Measurements from ENCODE around the gene MYCBPAP.

MYCBPAP gene

GRCh38 chr17:50487213-50488096 lies 20.8 kb upstream of the MYCBPAP start:
- Mint-ChIP-seq H3K27me3 (no peaks in the 10 kb centered on the region), H3K27ac (no peak overlapping the region), H3K36me3 (peaks cover 10% of the 10 kb centered on the region), H3K4me1 (peaks cover 1% of the 10 kb centered on the region), H3K4me3 (no peak overlapping the region), H3K9me3 (no peaks in the 10 kb centered on the region)
- CTCF ChIA-PET = interaction anchor here (0.5 to 1.2 kb wide), 5 partner anchors 8 to 439 kb away, joined by 3 read pairs; no protein-coding TSS in a partner anchor
- DNase-seq = no peak

GRCh38 chr17:50488880-50489279 lies 19.4 kb upstream of the MYCBPAP start:
- H3K4me1 Mint-ChIP-seq = no peaks in the 10 kb centered on the region
- H3K9me3 Mint-ChIP-seq = no peaks in the 10 kb centered on the region
- peaks cover 3% of the 10 kb centered on the region for H3K36me3 Mint-ChIP-seq
- no peak overlapping the region for H3K4me3 Mint-ChIP-seq
- CTCF ChIA-PET = interaction anchor here (1.9 kb wide), 1 partner anchor 12 kb away, joined by 6 read pairs; no protein-coding TSS in a partner anchor
- peak overlapping the region; percentile 5 for H3K27ac Mint-ChIP-seq
- DNase-seq = no peak
- peaks cover 2% of the 10 kb centered on the region for H3K27me3 Mint-ChIP-seq

DNA sequence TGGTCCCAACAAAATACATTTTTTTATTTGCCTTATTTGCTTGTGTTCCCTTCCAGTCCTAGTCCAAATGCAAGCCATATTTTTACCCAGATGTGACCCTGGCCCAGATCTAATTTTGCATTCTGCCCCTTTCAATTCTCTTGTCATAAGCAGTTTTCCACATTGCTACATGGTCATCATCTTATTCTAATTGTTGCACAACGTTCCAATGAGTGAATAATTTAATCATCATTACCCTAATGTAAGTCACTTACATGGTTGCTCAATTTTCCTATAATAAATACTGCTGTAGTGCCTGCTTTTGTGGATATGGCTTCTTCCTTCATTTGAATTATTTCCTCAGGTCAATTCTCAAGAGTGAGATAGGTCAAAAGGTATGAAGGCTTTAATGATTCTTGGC lies 16.7 kb upstream of the MYCBPAP start:
- Mint-ChIP-seq H3K36me3 (no peaks in the 10 kb centered on the region), H3K4me1 (no peaks in the 10 kb centered on the region), H3K4me3 (no peak overlapping the region), H3K27ac (no peak overlapping the region), H3K27me3 (peaks cover 13% of the 10 kb centered on the region), H3K9me3 (no peaks in the 10 kb centered on the region)
- DNase-seq = no peak
- CTCF ChIA-PET = no interaction called here

- H3K27ac Mint-ChIP-seq = peak overlapping the region; percentile 59
- H3K4me1 Mint-ChIP-seq = no peaks in the 10 kb centered on the region
- H3K9me3 Mint-ChIP-seq = no peaks in the 10 kb centered on the region
- CTCF ChIA-PET = interaction anchor here (1.1 to 1.4 kb wide), 2 partner anchors 13 to 50 kb away, joined by 3 to 4 read pairs; no protein-coding TSS in a partner anchor
- H3K27me3 Mint-ChIP-seq = peaks cover 14% of the 10 kb centered on the region
- no peak overlapping the region for H3K4me3 Mint-ChIP-seq
- no peaks in the 10 kb centered on the region for H3K36me3 Mint-ChIP-seq
- no peak for DNase-seq
Measured at GRCh38 chr17:50492214-50492613, 16.0 kb upstream of the MYCBPAP start.

GRCh38 chr17:50493744-50494143 lies 14.5 kb upstream of the MYCBPAP start:
- peaks cover 27% of the 10 kb centered on the region for H3K27me3 Mint-ChIP-seq
- H3K4me3 Mint-ChIP-seq = no peak overlapping the region
- CTCF ChIA-PET = interaction anchor here (1.5 kb wide), 1 partner anchor 9 kb away, joined by 8 read pairs; no protein-coding TSS in a partner anchor
- no peaks in the 10 kb centered on the region for H3K36me3 Mint-ChIP-seq
- no peak for DNase-seq
- no peak overlapping the region for H3K27ac Mint-ChIP-seq
- H3K4me1 Mint-ChIP-seq = no peaks in the 10 kb centered on the region
- H3K9me3 Mint-ChIP-seq = no peaks in the 10 kb centered on the region

GRCh38 chr17:50495217-50495823 lies 12.9 kb upstream of the MYCBPAP start:
- Mint-ChIP-seq H3K9me3 (no peaks in the 10 kb centered on the region), H3K4me3 (no peak overlapping the region), H3K4me1 (no peaks in the 10 kb centered on the region), H3K27ac (no peak overlapping the region), H3K27me3 (peaks cover 27% of the 10 kb centered on the region), H3K36me3 (no peaks in the 10 kb centered on the region)
- DNase-seq = no peak
- CTCF ChIA-PET = interaction anchor here (0.8 to 1.0 kb wide), 2 partner anchors 9 to 133 kb away, joined by 3 to 5 read pairs; no protein-coding TSS in a partner anchor

GRCh38 chr17:50495918-50496317 lies 12.3 kb upstream of the MYCBPAP start:
- peaks cover 27% of the 10 kb centered on the region for H3K27me3 Mint-ChIP-seq
- no peaks in the 10 kb centered on the region for H3K9me3 Mint-ChIP-seq
- H3K4me1 Mint-ChIP-seq = no peaks in the 10 kb centered on the region
- no peak overlapping the region for H3K4me3 Mint-ChIP-seq
- CTCF ChIA-PET = interaction anchor here (1.0 kb wide), 1 partner anchor 134 kb away, joined by 5 read pairs; no protein-coding TSS in a partner anchor
- DNase-seq = no peak
- no peaks in the 10 kb centered on the region for H3K36me3 Mint-ChIP-seq
- H3K27ac Mint-ChIP-seq = no peak overlapping the region

DNA sequence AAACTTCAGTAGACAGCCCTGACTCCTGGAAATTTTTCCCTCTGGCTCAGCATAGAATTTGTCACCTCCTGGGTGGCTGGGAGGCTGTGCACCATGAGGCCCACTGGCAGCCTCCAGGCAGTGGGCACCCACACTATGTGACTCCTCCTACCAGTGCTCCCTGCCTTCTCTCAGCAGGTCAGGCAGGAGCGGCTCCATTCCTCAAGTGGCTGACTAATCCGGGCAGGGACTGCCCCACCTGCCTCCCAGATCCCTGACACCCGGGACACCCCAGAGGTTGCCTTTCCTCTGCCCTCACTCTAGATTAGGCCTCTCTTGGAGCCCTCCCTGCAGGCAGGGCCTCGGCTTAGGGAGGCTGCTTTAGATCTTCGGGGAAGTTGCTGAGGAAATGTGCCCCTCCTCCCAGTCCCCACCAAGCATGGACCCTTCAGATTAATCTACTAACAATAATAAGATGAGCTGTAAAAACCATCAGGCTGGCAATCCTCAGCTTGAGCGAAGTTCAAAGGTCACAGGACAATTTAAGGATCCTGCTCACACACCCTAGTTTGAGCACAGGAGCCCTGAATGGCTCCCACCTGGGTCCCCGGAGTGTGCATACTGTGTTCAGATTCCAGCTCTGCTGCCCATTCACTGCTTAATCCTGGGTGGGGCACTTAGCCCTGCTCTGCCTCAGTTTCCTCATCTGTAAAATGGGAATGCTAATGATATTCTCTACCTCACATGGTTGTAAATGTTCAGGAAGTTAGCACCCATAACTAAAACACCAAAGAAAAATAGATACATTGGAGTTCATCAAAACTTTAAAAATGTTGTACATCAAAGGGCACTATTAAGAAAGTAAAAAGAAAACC lies 10.0 kb upstream of the MYCBPAP start:
- H3K27ac Mint-ChIP-seq = no peak overlapping the region
- H3K27me3 Mint-ChIP-seq = peaks cover 45% of the 10 kb centered on the region
- no peak overlapping the region for H3K4me3 Mint-ChIP-seq
- no peaks in the 10 kb centered on the region for H3K9me3 Mint-ChIP-seq
- DNase-seq = no peak
- H3K4me1 Mint-ChIP-seq = peaks cover 12% of the 10 kb centered on the region
- CTCF ChIA-PET = interaction anchor here (1.1 to 1.6 kb wide), 3 partner anchors 14 to 19 kb away, joined by 4 to 5 read pairs (median 5); no protein-coding TSS in a partner anchor
- H3K36me3 Mint-ChIP-seq = no peaks in the 10 kb centered on the region

- Mint-ChIP-seq H3K9me3 (no peaks in the 10 kb centered on the region), H3K4me3 (no peak overlapping the region), H3K27ac (no peak overlapping the region), H3K36me3 (no peaks in the 10 kb centered on the region), H3K27me3 (peaks cover 42% of the 10 kb centered on the region), H3K4me1 (peaks cover 23% of the 10 kb centered on the region)
- no peak for DNase-seq
- CTCF ChIA-PET = interaction anchor here (1.5 kb wide), 1 partner anchor 15 kb away, joined by 4 read pairs; no protein-coding TSS in a partner anchor
Measured at GRCh38 chr17:50499270-50499669, 9.0 kb upstream of the MYCBPAP start.

DNA sequence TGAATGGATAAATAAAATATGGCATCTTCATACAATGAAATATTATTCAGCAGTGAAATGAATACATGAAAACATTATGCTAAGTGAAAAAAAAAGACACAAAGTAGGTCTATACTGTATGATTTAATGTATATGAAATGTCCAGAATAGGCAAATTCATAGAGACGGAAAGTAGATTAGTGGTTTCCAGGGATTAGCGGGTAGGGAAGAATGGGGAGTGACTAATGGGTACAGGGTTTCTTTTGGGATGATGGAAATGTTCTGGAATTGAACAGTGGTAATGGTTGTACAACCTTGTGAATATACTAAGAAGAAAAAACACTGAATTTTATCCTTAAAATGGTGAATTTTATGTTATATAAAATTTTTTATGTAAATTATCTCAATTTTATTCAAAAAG lies 8.5 kb upstream of the MYCBPAP start:
- CTCF ChIA-PET = interaction anchor here (3.6 to 6.2 kb wide), 2 partner anchors 12 to 16 kb away, joined by 9 to 44 read pairs; no protein-coding TSS in a partner anchor
- Mint-ChIP-seq H3K9me3 (no peaks in the 10 kb centered on the region), H3K27me3 (peaks cover 42% of the 10 kb centered on the region), H3K27ac (no peak overlapping the region), H3K36me3 (no peaks in the 10 kb centered on the region), H3K4me3 (no peak overlapping the region), H3K4me1 (peaks cover 27% of the 10 kb centered on the region)
- no peak for DNase-seq

GRCh38 chr17:50501054-50501453 lies 7.2 kb upstream of the MYCBPAP start:
- peak; percentile 54 for DNase-seq
- CTCF ChIA-PET = interaction anchor here (0.7 to 6.2 kb wide), 9 partner anchors 10 to 160 kb away, joined by 3 to 44 read pairs (median 6); partner anchors contain the start of gene RSAD1
- Mint-ChIP-seq H3K27me3 (peaks cover 39% of the 10 kb centered on the region), H3K4me1 (peaks cover 40% of the 10 kb centered on the region), H3K36me3 (no peaks in the 10 kb centered on the region), H3K27ac (no peak overlapping the region), H3K9me3 (no peaks in the 10 kb centered on the region), H3K4me3 (no peak overlapping the region)

- Mint-ChIP-seq H3K4me1 (peaks cover 41% of the 10 kb centered on the region), H3K27ac (peak overlapping the region; percentile 28), H3K4me3 (no peak overlapping the region), H3K9me3 (no peaks in the 10 kb centered on the region), H3K27me3 (peaks cover 39% of the 10 kb centered on the region), H3K36me3 (no peaks in the 10 kb centered on the region)
- CTCF ChIA-PET = interaction anchor here (0.6 to 6.2 kb wide), 6 partner anchors 9 to 125 kb away, joined by 3 to 44 read pairs (median 8); partner anchors contain the start of gene RSAD1
- no peak for DNase-seq
Measured at GRCh38 chr17:50502301-50502990, 5.8 kb upstream of the MYCBPAP start.

GRCh38 chr17:50505591-50506130 lies 2.6 kb upstream of the MYCBPAP start:
- CTCF ChIA-PET = interaction anchor here (0.6 to 6.2 kb wide), 6 partner anchors 15 to 451 kb away, joined by 3 to 44 read pairs (median 4); no protein-coding TSS in a partner anchor
- no peak for DNase-seq
- Mint-ChIP-seq H3K27ac (no peak overlapping the region), H3K4me1 (peaks cover 67% of the 10 kb centered on the region), H3K9me3 (no peaks in the 10 kb centered on the region), H3K4me3 (no peak overlapping the region), H3K36me3 (no peaks in the 10 kb centered on the region), H3K27me3 (peaks cover 27% of the 10 kb centered on the region)

All from activated naive CD4-positive, alpha-beta T cell treated with anti-CD3 and anti-CD28 coated beads, Interleukin-2, amount 10 ng/mL, durations not matched to agents 7 days and 5 days (primary cell).